Measurements from ENCODE around the gene PWWP2A. TPM values are rescaled to one million over a fixed set of nuclear protein-coding genes. Genes with fewer than 3 reads are reported as not detected.

The PWWP2A gene
- total RNA-seq, 1 experiment from 2014 or later, result 14.7 TPM

GRCh38 chr5:160081495-160081894, 37.8 kb downstream of the PWWP2A start:
- no peaks in the 10 kb centered on the region for H3K36me3 ChIP-seq (ENCODE audit: control insufficient read depth in 1 of 2, insufficient read depth in 2 of 2, low read length in 2 of 2)
- no peaks in the 10 kb centered on the region for H3K27me3 ChIP-seq (ENCODE audit: insufficient read depth, low read length)
- DNase-seq (ENCODE audit: low read depth, low spot score) (no peak), ATAC-seq (no peak)
- no peaks in the 10 kb centered on the region for H4K20me1 ChIP-seq (ENCODE audit: insufficient read depth)
- no peak overlapping the region for H3K4me2 ChIP-seq (ENCODE audit: low read length)
- no TSS peak for BruUV-seq (replicated peaks)
- no peaks in the 10 kb centered on the region for H3K9me3 ChIP-seq (ENCODE audit: control insufficient read depth in 1 of 2, insufficient read depth in 1 of 2, low read depth in 1 of 2, low read length in 2 of 2)
- ChIA-PET RAD21 (ENCODE audit: low non-redundant PET in 1 of 2, low total read pairs in 2 of 2, uncharacterized antibody in 2 of 2, unreplicated experiment in 2 of 2) (interaction anchor here in 1 of 2 experiments (0.7 kb wide), 2 partner anchors 7 to 264 kb away, joined by 3 to 6 read pairs; no protein-coding TSS in a partner anchor), CTCF (interaction anchor here (1.0 to 3.1 kb wide), 14 partner anchors 8 to 500 kb away, joined by 3 to 34 read pairs (median 7); no protein-coding TSS in a partner anchor), POLR2A (interaction anchor here (1.0 kb wide), 2 partner anchors 264 to 340 kb away, joined by 3 to 5 read pairs; no protein-coding TSS in a partner anchor)
- H3K4me1 ChIP-seq (ENCODE audit: control insufficient read depth in 1 of 2, insufficient read depth in 2 of 2, low read length in 2 of 2), result peaks cover 0 to 12% of the 10 kb centered on the region in 2 experiments; a peak in 2 of 4 replicates
- no peak overlapping the region for H3K4me3 ChIP-seq (replicated peaks in 1 of 2; ENCODE audit: low read depth in 1 of 2, low read length in 2 of 2)
- intact Hi-C loops (cut with micrococcal nuclease), result loop anchor here (2.0 kb wide), 1 partner anchor 309 kb away; no protein-coding TSS in a partner anchor
- no peak overlapping the region for H3K27ac ChIP-seq (ENCODE audit: low read depth, low read length)
- no peak for TF ChIP-seq CEBPB (IDR thresholded peaks at IDR 0.05; ENCODE audit: low read depth)
- TF ChIP-seq, protein P1, sequence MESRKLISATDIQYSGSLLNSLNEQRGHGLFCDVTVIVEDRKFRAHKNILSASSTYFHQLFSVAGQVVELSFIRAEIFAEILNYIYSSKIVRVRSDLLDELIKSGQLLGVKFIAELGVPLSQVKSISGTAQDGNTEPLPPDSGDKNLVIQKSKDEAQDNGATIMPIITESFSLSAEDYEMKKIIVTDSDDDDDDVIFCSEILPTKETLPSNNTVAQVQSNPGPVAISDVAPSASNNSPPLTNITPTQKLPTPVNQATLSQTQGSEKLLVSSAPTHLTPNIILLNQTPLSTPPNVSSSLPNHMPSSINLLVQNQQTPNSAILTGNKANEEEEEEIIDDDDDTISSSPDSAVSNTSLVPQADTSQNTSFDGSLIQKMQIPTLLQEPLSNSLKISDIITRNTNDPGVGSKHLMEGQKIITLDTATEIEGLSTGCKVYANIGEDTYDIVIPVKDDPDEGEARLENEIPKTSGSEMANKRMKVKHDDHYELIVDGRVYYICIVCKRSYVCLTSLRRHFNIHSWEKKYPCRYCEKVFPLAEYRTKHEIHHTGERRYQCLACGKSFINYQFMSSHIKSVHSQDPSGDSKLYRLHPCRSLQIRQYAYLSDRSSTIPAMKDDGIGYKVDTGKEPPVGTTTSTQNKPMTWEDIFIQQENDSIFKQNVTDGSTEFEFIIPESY (IDR thresholded peaks at IDR 0.05; ENCODE audit: extremely low read depth, insufficient replicate concordance, low read length), result no peak
- TF ChIP-seq EZH2phosphoT487 (IDR thresholded peaks at IDR 0.05; ENCODE audit: borderline replicate concordance), result no peak
- no peak for TF ChIP-seq SIN3A (IDR thresholded peaks at IDR 0.05; ENCODE audit: low read depth)
- TF ChIP-seq, protein P2, sequence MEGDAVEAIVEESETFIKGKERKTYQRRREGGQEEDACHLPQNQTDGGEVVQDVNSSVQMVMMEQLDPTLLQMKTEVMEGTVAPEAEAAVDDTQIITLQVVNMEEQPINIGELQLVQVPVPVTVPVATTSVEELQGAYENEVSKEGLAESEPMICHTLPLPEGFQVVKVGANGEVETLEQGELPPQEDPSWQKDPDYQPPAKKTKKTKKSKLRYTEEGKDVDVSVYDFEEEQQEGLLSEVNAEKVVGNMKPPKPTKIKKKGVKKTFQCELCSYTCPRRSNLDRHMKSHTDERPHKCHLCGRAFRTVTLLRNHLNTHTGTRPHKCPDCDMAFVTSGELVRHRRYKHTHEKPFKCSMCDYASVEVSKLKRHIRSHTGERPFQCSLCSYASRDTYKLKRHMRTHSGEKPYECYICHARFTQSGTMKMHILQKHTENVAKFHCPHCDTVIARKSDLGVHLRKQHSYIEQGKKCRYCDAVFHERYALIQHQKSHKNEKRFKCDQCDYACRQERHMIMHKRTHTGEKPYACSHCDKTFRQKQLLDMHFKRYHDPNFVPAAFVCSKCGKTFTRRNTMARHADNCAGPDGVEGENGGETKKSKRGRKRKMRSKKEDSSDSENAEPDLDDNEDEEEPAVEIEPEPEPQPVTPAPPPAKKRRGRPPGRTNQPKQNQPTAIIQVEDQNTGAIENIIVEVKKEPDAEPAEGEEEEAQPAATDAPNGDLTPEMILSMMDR (IDR thresholded peaks at IDR 0.05 in 2 of 3, conservative IDR thresholded peaks at IDR 0.05 in 1 of 3; ENCODE audit: borderline replicate concordance in 1 of 3, insufficient read depth in 1 of 3, low read depth in 2 of 3, low read length in 2 of 3), result no peak
- TF ChIP-seq FOSL1 (IDR thresholded peaks at IDR 0.05; ENCODE audit: low read depth), result no peak
- TF ChIP-seq SRF (IDR thresholded peaks at IDR 0.05; ENCODE audit: low read depth), result no peak
- TF ChIP-seq JUND (IDR thresholded peaks at IDR 0.05), result no peak
- no peak overlapping the region for H3K9ac ChIP-seq (ENCODE audit: low read length)
- no peaks in the 10 kb centered on the region for H3K9me2 ChIP-seq (ENCODE audit: insufficient read depth)
- H3K79me2 ChIP-seq (ENCODE audit: insufficient read depth, low read length), result no peaks in the 10 kb centered on the region
- no peak overlapping the region for H2AFZ ChIP-seq (ENCODE audit: low read depth, low read length, poor library complexity, severe bottlenecking)

Data from HCT116 (cell line).